NOMO-1 treated with dmso at 0.1 percent for 144 hours (cell line): ENCODE data around the gene VCP.
A peak's percentile ranks its signal among the peaks of the same experiment; 100 is the strongest.

Source experiments
- DNase-seq: peaks from one replicate; lab custom pipeline; 2025; ENCODE audit not compliant: unreplicated experiment; lab: John Stamatoyannopoulos, UW

Gene VCP

GRCh38 chr9:35026671-35027070 is 45.8 kb downstream of the VCP start:
- DNase-seq, result no peak

GRCh38 chr9:35023443-35023842 is 49.0 kb downstream of the VCP start:
- peak; percentile 83 for DNase-seq

GRCh38 chr9:35014517-35014916 is 57.9 kb downstream of the VCP start:
- DNase-seq, result no peak

GRCh38 chr9:35010351-35010958 is 62.0 kb downstream of the VCP start:
- DNase-seq, result no peak
